PFSK-1 (cell line): Measurements from ENCODE around the gene GABBR2.

Experiments
- POLR2AphosphoS5 ChIP-seq: IDR thresholded peaks from 2 replicates; pipeline ENCODE4 v1.6.1; 2012; ENCODE audit warnings: low read depth, mild to moderate bottlenecking, control low read depth, low read length, moderate library complexity
- SIN3A ChIP-seq: IDR thresholded peaks from 2 replicates; pipeline ENCODE4 v1.6.1; 2012; ENCODE audit warnings: mild to moderate bottlenecking, low read length, moderate library complexity, borderline replicate concordance; ENCODE audit not compliant: insufficient read depth
- TAF1 ChIP-seq: IDR thresholded peaks from 2 replicates; pipeline ENCODE4 v1.6.1; 2012; ENCODE audit warnings: low read length, control low read depth, borderline replicate concordance; ENCODE audit not compliant: insufficient read depth
- TF ChIP-seq, protein P1 (sequence below), 2 experiments: IDR thresholded peaks; 2 replicates each; pipeline versions ENCODE4 v1.6.1 to v1.8.0; 2011 to 2012; ENCODE audit warnings: low read depth in 2 of 2, low read length in 2 of 2, control low read depth in 1 of 2, inconsistent platforms in 1 of 2, mild to moderate bottlenecking in 1 of 2, moderate library complexity in 1 of 2; ENCODE audit not compliant: insufficient read depth in 1 of 2

DNA sequence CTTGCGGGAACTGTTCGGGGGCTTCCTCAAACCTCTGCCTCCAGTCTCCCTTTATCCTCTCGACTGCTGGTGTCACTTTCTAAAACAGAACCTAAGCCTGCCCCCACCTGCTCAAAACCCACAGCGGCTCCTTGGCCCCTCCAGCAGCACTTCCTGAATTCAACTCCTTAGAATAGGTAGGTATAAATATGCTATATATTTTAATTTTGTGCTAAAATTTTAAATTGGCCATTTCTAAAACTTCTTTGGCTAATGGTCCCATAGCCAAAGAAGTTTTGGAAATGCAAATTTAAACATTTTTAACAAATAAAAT lies 381.5 kb downstream of the GABBR2 start:
- TF ChIP-seq, protein P1, sequence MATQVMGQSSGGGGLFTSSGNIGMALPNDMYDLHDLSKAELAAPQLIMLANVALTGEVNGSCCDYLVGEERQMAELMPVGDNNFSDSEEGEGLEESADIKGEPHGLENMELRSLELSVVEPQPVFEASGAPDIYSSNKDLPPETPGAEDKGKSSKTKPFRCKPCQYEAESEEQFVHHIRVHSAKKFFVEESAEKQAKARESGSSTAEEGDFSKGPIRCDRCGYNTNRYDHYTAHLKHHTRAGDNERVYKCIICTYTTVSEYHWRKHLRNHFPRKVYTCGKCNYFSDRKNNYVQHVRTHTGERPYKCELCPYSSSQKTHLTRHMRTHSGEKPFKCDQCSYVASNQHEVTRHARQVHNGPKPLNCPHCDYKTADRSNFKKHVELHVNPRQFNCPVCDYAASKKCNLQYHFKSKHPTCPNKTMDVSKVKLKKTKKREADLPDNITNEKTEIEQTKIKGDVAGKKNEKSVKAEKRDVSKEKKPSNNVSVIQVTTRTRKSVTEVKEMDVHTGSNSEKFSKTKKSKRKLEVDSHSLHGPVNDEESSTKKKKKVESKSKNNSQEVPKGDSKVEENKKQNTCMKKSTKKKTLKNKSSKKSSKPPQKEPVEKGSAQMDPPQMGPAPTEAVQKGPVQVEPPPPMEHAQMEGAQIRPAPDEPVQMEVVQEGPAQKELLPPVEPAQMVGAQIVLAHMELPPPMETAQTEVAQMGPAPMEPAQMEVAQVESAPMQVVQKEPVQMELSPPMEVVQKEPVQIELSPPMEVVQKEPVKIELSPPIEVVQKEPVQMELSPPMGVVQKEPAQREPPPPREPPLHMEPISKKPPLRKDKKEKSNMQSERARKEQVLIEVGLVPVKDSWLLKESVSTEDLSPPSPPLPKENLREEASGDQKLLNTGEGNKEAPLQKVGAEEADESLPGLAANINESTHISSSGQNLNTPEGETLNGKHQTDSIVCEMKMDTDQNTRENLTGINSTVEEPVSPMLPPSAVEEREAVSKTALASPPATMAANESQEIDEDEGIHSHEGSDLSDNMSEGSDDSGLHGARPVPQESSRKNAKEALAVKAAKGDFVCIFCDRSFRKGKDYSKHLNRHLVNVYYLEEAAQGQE (IDR thresholded peaks at IDR 0.05; ENCODE audit: insufficient read depth in 1 of 2, low read depth in 2 of 2, low read length in 2 of 2), result no peak
- TF ChIP-seq POLR2AphosphoS5 (no peak), SIN3A (no peak), TAF1 (no peak)
